Stimulated activated CD4-positive, alpha-beta T cell treated with anti-CD3 and anti-CD28 coated beads, Interleukin-4, amount 100 ng/mL, for 48 hours (primary cell): ENCODE measurements around the gene PGM3.
"Not testable (repeated sequence)": the region's sequence is repeated elsewhere in the genome, so short reads cannot be mapped to it uniquely, and the experiment has no call there.

Experiments used
- DNase-seq, 2 donors: peaks; one replicate each; pipeline ENCODE4 v3.0.0-alpha.2; 2020; ENCODE audit warnings: low read depth in 2 of 2

PGM3 gene, protein sequence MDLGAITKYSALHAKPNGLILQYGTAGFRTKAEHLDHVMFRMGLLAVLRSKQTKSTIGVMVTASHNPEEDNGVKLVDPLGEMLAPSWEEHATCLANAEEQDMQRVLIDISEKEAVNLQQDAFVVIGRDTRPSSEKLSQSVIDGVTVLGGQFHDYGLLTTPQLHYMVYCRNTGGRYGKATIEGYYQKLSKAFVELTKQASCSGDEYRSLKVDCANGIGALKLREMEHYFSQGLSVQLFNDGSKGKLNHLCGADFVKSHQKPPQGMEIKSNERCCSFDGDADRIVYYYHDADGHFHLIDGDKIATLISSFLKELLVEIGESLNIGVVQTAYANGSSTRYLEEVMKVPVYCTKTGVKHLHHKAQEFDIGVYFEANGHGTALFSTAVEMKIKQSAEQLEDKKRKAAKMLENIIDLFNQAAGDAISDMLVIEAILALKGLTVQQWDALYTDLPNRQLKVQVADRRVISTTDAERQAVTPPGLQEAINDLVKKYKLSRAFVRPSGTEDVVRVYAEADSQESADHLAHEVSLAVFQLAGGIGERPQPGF

DNA sequence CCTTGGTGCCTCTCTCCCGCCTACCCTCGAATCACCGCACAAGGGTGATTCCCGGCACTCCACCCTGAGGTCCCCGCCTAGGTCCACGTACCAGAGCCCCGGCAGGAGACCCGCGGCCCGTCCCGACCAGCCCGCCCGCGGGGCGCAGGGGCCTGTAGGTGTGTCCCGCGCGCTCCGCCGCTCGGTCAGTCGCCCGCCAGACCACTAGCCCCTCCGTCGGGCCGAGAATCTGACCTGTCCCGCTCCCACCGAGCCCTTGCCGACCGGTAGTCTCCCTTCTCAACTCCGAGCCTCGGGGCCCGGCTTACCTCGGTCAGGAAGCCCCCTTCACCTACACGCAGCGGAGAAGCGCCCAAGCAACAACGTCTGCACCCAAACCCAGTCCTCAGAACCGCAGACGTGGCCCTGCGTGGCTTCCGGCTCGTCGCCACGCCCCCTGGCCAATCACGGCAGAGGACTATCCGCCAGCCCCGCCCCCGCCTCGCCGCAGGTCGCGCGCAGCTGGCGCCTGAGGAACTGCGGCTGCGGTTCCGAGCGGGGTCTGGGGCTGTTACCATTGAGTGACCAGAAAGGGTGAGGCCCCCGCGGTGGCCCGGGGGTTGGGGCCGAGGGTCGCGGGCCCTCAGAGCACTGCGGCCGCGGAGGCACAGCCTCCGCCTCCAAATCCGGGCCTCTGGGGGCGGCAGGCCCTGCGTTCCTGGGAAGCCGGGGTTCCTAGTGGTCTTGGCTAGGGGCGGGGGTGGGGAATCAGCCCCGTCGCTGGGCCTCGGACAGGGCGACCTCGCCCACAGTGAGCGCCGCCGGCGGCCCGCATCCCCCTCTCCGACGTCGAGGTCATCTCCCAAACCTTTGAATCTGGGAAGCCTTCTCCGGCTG, at the start of gene PGM3, which contains the start of gene RWDD2A:
PGM3 (minus strand) TSS at position 395 of the 876 bp plus-strand sequence. CDS start 2,253 bp downstream, outside the sequence.
RWDD2A (plus strand) TSS at position 487 of the 876 bp plus-strand sequence. CDS start 1,095 bp downstream, outside the sequence.
- DNase-seq, result peak; percentile 78 to 83

DNA sequence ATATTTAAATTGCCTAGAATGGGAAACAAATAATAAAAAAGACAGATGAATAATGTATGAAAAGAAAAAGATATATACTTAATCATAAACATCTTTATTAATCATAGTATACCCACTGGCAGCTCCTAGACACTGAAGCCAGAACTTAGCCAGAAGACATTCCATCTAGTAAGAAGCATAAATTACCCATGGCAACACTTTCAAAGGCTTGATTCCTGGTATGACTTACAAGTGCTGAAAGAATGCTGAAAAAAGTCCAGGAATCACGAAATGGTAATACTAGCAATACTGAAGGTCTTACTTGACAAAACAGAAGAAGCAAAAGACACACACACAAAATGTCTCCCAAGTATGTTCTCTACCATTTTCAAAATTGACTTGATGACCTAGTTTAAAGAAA, 38.1 kb upstream of the PGM3 start:
- no peak for DNase-seq

DNA sequence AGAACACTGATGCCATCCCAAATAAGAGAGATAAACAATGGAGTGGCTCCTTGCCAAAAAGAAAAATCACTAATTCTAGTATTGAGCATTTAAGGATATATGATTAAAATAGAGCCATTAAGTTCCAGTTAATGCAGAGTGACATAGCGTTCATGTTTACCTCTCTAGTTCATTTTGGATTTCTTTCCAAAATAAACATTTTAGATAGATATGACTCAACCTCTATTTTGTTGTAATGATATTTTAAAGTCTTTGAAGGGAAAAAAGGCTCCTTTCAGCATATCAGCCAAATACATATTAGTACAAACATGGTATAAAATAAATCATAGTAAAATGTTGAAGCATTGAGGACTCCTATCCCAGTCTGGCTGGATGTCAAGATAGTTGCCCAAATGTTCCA, 33.5 kb upstream of the PGM3 start:
- DNase-seq, result no peak

DNA sequence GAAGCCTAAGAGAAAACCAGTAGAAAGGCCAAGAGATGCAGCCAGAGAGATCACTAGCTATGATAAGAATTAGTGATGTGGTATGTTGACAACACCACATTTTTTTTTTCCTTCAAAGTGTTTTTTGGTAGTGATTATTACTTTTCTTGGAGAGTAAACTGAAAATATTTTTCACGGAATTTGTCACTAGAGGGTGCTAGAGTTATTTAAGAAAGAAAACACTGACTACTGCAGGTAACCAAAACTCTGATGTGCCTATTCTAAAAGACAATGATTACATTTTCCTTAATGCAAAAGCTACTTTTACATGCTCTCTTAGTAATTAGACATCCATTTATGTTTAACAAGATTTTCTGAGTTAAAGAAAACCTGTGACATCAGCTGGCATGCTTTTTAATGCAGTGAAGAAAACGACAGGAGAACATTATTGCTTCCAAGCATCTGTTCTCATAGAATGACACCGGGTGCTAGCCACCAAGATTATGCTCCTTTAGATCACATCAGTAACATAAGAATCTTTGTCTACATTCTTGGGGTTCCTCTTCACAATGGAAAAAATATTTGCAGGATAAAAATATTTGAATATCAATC, 28.9 kb upstream of the PGM3 start:
- no peak for DNase-seq

DNA sequence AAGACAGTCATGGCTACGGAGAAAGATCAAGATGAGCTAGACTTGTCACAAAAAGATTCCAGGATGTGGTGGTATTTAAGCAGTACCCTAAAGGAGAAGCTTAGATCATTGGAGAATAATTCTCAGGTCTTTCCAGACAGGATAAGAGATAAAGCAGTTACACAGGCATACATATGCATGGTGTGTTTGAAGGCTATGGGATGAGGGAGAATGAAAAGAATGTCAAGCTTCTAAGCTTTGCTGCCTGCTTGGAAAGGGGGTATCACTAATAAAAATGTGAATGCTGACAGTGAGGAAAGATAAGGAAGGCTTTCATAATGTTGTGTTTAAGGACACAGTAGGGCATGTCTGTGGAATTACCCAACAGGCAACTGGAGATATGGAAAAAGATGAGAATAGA, 28.2 kb upstream of the PGM3 start:
- no peak for DNase-seq

DNA sequence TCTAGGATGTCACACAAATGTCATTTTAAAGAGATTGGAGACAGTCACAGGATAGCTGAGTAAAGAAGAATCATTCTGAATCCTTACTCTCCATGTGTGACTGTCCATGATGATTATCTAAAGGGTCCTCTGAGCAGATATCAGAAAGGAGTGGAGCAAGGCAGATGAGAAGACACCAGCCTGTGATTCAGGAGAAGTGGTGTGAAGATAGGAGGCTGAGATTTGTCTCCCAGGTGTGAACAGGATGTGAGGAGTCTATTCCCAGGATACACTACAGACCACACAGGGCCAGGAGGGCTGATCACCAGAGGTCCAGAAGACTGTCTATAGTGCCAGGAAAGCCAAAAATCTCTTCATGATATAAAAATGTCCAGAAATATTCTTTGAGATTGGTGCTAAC, 27.1 kb upstream of the PGM3 start:
- DNase-seq, result no peak

DNA sequence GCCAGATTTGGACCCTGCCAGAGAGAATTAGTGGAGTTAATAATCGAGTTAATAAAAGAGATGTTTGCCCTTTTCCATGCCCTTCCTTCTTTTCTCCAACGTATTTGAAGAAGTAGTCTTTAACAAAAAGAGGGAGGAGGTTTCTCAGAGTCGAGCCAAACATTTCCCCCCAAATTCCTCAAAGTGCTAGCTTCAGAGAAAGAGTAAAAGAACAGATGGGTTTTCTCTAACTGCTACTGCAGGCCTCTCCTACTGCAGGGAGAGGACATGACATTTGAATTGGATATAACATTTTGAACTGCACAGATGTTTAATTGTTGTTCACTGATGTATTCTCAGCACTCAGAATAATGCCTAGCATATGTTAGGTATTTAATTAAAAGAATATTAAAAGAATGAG, 25.6 kb upstream of the PGM3 start:
- no peak for DNase-seq

DNA sequence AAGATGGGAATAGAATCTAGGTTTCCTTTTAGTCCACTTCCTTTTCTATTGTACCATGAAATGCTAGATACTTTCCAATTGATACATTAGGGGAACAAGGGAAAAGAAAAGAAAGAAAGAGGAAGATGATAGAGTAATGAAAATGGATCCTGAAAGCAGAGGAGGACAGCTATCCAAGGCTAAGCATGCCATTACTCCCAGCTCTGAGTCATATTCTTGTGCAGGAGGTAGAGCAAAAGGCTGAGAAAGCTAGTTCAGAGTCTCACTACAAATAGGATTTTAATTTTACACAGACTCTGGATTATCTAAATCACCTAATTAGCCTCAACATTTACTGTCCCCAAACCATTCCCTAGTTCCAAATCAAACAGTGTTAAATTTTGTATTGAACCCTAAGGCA, 23.7 kb upstream of the PGM3 start:
- no peak for DNase-seq

DNA sequence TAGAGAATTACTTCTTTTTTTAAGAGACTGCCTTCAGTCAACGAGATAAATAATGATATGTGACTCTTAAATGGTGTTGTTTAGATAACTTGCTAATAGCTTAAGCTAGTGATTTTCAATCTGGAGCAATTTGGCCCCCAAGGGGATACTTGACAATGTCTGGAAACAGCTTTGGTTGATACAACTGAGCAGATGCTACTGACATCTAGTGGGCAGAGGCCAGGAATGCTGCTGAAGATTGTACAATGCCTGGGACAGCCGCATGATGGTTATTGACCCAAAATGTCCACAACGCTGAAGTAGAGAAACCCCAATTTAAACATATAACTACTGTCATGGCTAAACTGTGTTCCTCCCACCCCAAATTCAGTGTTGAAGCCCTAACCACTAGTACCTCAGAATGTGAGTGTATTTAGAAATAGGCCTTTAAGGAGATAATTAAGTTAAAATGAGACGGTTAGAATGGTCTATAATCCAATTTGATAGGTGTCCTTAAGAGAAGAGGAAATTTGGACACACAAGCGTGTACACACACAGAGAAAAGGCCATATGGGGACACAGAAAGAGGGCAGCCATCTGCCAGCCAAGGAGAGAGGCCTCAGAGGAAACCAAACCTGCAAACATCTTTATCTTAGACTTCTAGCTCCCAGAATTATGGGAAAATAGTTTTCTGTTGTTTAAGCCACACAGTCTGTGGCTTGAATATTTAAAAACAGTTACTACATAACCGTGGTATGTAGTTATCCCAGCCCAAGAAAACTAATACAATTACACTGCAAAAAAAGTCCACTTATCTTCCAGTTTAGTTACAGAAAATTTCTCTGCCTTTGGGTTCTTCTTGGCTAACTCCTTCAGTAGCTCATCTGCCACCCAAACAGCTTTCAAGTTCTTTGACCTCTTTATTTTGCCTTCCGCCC, 22.3 kb upstream of the PGM3 start:
- DNase-seq, result peak; percentile 6 to 39

DNA sequence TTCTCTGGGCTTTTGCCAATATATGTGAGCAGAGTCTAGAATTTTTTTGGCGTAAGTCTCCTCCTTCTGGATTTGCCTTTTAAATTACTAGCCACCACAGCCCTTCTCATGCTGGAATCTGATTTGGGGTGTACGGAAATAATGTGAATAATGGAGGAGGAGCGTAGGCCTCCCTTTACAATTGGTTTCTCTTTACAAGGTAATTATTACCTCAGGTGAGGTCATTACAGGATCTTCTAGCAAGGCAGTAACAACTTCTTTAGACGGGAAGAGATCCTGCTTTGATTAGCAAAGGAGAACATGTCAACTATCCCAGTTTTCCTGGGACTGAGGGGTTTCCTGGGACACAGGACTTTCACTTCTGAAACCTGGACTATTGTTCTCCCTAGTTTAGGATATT, 9.0 kb upstream of the PGM3 start:
- DNase-seq, result no peak

DNA sequence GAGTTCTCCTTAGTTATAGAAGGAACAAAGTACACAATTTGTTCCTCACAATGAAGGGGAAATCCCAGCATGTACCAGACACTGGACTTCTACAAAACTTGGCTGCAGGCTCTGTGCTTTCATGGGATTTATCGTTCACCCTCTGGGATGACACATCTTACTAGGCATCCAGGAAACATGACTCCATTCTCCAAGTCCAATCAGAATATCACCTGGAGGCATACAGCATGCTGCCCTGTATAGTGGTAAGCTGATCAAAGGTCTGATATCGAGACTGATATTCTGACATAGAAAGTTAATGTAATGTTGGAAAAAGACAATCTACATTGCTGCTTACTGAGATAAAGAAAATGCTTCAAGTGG, 6.8 kb upstream of the PGM3 start:
- DNase-seq, result no peak

DNA sequence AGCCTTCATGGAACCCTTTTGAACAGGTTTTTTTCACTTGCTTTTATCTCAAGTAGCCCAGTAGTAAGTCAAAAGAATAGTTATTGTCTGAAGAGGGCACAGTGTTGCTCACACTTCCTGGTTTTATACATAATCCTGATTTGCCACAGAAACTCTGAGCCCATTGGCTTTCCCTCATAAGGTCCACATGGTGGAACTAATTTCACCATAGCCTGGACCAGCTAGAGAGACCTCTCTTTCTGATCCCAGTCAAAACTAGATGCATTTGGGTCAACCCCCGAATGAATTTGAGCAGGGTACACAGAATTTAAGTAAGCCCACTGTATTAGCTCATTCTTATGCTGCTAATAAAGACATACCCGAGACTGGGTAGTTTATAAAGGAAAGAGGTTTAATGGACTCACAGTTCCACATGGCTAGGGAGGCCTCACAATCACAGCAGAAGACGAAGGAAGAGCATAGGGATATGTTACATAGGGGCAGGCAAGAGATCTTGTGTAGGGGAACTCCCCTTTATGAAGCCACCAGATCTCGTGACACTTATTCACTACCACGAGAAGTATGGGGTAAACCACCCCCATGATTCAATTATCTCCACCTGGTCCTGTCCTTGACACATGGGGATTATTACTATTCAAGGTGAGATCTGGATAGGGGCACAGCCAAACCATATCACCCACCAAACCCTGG, 6.3 kb upstream of the PGM3 start:
- no peak for DNase-seq

DNA sequence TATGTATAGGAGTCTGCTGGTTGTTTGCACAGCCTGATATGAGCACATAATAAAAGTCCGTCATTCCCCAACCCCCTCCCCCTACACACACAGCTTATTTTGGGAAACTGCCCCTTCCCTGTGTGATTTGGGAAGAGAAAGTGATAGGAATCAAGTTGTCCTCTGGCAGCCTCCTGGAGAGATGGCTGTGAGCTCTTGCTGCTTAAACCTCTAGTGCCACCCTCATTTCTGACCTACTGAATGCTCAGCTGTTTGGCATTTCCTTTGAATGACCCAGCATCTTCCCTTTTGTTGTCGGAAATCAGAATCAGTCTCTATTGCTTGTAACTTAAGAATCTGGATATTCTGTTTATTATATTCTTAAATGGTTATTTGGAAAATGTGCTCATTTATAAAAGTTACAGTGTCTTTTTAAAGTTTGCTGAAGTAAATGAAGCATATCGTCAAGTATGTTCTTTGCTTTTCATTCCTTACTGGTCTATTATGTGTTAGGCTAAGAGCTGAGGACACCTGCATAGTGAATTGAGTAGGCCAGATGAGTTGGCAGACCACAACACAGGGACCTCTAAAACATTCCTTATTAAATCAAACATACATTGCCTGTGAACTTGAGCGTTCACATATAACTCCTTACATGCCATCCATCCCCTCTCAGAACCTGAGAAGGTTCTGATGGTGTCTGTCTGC, 5.6 kb upstream of the PGM3 start:
- DNase-seq, result no peak

DNA sequence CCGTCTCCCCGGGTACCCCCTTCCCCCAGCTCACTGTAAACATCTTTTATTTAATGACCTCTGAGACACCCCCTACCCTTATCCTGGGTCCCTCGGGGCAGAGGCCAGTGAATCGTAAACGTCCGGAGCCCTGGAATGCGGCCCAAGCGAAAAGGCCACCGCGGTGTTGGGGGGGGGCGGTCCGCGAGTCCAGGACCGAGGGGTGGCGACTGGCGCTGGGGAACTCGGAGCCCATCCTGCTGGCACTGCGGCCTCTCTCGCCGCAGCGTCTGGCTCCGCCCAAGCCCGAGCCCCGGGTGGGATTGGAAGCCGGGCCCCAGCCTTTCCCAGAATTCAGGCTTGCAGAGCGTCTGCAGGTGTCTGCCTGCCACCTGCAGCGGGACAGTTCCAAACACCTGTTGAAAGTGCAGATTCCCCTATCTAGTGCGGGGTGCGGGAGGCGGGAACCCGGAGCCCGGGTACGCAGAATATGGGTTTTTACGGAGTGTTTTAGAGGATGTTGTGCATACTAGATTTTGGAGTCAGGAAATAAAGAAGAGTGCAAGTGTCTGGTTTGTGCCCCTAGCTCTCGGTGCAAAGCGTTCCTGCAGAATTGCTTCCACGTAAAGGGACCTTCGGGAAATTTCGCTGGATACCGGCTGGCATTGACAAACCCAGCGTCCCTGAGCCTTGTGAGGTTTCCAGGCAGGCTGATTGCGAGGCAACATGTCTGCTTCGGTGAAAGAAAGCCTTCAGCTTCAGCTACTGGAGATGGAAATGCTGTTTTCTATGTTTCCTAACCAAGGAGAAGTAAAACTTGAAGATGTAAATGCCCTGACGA, 892 bp upstream of the PGM3 start:
- peak in 1 of 2 donors; percentile 1 for DNase-seq

DNA sequence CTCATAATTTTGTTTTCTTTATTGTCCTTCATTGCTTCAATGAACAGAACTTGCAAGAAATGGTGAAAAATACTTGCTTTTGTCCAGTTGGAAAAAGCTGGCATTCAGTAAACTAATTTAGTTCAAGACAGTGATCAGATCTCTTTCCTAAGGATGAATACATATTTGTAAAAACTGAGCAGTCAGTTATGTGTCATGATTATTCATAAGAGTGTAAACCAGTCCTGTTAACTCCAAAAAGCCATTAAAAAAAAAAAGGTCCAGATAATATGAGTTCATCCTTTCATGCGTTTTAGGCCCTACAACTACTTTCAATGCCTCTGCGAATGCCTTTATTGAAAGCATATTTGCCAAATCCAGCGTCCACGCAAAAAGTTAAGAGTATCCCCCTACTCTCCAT, 609 bp downstream of the PGM3 start:
- no peak for DNase-seq

DNA sequence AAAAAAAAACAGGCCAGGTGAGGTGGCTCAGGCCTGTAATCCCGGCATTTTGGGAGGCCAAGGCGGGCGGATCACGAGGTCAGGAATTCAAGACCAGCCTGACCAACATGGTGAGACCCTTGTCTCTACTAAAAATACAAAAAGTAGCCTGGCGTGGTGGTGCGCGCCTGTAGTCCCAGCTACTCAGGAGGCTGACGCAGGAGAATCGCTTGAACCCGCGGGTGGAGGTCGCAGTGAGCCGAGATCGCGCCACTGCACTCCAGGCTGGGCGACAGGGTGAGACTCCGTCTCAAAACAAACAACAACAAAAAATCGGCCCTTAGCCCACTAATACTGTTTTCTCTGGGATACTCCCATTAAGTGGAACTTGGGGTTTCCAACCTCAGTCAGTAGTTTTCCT, 1.1 kb downstream of the PGM3 start:
- not testable (repeated sequence) for DNase-seq

DNA sequence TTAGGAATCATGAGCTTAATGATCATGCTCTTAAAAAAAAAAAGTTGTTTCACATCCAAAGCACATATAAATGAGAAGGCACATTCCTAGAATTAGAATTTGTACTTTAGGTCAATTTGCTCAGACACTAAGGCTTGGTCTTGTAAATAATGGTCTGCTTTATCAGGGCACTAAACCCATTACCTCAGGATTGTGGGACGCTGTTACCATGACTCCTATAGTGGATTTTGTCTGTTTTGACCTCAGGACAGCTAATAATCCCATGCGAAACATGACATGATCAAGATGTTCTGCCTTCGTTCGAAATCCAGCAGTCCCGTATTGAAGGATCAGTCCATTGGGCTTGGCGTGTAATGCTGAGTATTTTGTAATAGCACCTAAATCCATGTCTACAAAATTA, 2.4 kb downstream of the PGM3 start:
- DNase-seq, result no peak

DNA sequence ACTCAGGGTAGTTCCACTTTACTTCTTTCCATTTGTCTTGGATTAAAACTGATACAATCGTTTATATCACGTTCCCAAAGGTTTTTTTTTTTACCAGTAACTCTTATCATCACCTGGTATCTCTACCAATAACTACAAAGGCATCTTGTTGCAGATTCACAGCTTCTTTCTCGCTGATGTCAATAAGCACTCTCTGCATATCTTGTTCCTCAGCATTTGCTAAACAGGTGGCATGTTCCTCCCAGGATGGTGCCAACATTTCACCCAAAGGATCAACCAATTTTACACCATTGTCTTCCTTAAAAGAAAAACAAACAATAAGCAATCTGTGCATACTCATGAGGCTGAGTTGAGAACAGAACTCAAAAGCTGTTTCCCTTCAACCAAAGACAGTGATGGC, 4.6 kb downstream of the PGM3 start:
- DNase-seq, result no peak

DNA sequence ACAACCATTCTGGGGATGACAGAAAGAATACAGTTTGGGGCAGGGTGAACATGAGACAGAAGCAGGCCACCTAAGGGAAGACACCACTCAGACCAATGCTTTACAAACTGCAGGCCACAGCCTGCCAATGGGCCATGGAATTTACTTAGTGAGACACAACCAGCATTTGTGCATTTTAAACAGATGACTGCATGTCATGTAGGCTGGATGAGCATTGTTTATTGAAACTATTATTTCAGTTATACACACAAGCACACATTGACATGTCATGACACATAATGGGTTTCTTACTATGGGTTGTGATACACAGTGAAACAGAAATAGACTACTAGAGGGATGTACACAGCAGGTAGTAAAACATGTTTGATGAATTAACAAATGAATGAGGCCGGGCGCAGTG, 8.0 kb downstream of the PGM3 start:
- no peak for DNase-seq
